HepG2 (cell line): ENCODE data around the gene NMRAL1. TPM values are rescaled to one million over a fixed set of nuclear protein-coding genes. Genes with fewer than 3 reads are reported as not detected.

ENCODE experiments used
- ATAC-seq: fragments of 200-7000 bp; cut with Tn5 transposase; 3 replicates; pipeline ENCODE4 v1.9.1; 2020; ENCODE audit warnings: mild to moderate bottlenecking, moderate library complexity
- BruUV-seq: library from RNA; stranded (reverse); fragments of 400-500 nt; replicated peaks from 2 replicates; lab custom pipeline; 2021; lab: Mats Ljungman, UMichigan
- CTCF ChIA-PET: fragments of 300-600 bp; formaldehyde crosslinking; extraction: SDS; loops from one replicate; lab custom pipeline; 2021; ENCODE audit warnings: low total read pairs, inconsistent platforms, low intra/inter-chr PET ratio; lab: Yijun Ruan, JAX
- POLR2A ChIA-PET: fragments of 350-600 bp; sonication (Branson Sonifier 250); formaldehyde crosslinking; loops from one replicate; lab custom pipeline; 2020; ENCODE audit warnings: antibody characterized with exemption, inconsistent platforms; lab: Yijun Ruan, JAX
- DNase-seq: peaks from one replicate; pipeline ENCODE4 v3.0.0-alpha.2; 2015; ENCODE audit warnings: low spot score
- FAIRE-seq: peaks from 3 replicates; lab custom pipeline; 2011; peaks lifted over from hg19 to GRCh38; lab: Jason Lieb, UNC
- H2AFZ ChIP-seq: one replicate; pipeline ENCODE4 v1.6.1; 2011; ENCODE audit warnings: low read length, inconsistent platforms
- H3K27ac ChIP-seq: fragments of 300-600 bp; 3 replicates; pipeline ENCODE4 v1.8.0; 2011; ENCODE audit warnings: mixed run types, mild to moderate bottlenecking, mixed read lengths, low read length, inconsistent platforms; ENCODE audit not compliant: insufficient read depth; ENCODE audit errors: extremely low read length
- H3K27me3 ChIP-seq, 2 experiments: fragments of 200-600 bp in 1 of 2; 2 replicates in 1 of 2; 3 replicates in 1 of 2; pipeline versions ENCODE4 v1.6.0 to v1.8.0; 2011; ENCODE audit warnings: low read length in 2 of 2, mild to moderate bottlenecking in 2 of 2, moderate library complexity in 2 of 2, inconsistent platforms in 1 of 2; ENCODE audit not compliant: insufficient read depth in 2 of 2, control insufficient read depth in 1 of 2
- H3K36me3 ChIP-seq, 2 experiments: fragments of 200-600 bp in 1 of 2; replicated peaks in 1 of 2; 2 replicates in 1 of 2; 3 replicates in 1 of 2; pipeline versions ENCODE4 v1.5.1 to v1.8.0; 2011; ENCODE audit warnings: low read length in 2 of 2, inconsistent platforms in 1 of 2; ENCODE audit not compliant: insufficient read depth in 2 of 2, control insufficient read depth in 1 of 2
- H3K4me1 ChIP-seq: 2 replicates; pipeline ENCODE4 v1.5.1; 2012; ENCODE audit warnings: low read length, inconsistent platforms; ENCODE audit not compliant: insufficient read depth
- H3K4me2 ChIP-seq: 2 replicates; pipeline ENCODE4 v1.6.0; 2011; ENCODE audit warnings: low read depth, low read length, inconsistent platforms
- H3K4me3 ChIP-seq, 3 experiments: fragments of 200-600 bp in 1 of 3; sonication (generic), shearing (Covaris generic) in 1 of 3; replicated peaks in 1 of 3; 2 replicates each; pipeline ENCODE4 v1.5.1; 2011 to 2016; ENCODE audit warnings: low read length in 3 of 3, inconsistent platforms in 2 of 3, low read depth in 2 of 3, mild to moderate bottlenecking in 2 of 3, control low read depth in 1 of 3, mixed read lengths in 1 of 3; ENCODE audit not compliant: insufficient read depth in 1 of 3
- H3K79me2 ChIP-seq: one replicate; pipeline ENCODE4 v1.6.1; 2011; ENCODE audit warnings: low read length, inconsistent platforms; ENCODE audit not compliant: insufficient read depth
- H3K9ac ChIP-seq: 2 replicates; pipeline ENCODE4 v1.6.0; 2011; ENCODE audit warnings: mild to moderate bottlenecking, low read depth, low read length, inconsistent platforms; ENCODE audit not compliant: insufficient read depth
- H3K9me3 ChIP-seq: 2 replicates; pipeline ENCODE4 v1.5.1; 2012; ENCODE audit warnings: mild to moderate bottlenecking, low read length
- H4K20me1 ChIP-seq: 2 replicates; pipeline ENCODE4 v1.6.0; 2011; ENCODE audit warnings: inconsistent platforms, mild to moderate bottlenecking, low read length, moderate library complexity; ENCODE audit not compliant: insufficient read depth
- HHEX ChIP-seq: IDR thresholded peaks from 2 replicates; pipeline ENCODE4 v1.6.1; 2016; ENCODE audit warnings: control low read depth
- MXI1 ChIP-seq: IDR thresholded peaks from 3 replicates; pipeline ENCODE4 v1.6.1; 2012; ENCODE audit warnings: low read depth, low read length, inconsistent platforms, borderline replicate concordance
- ZBTB49 ChIP-seq: sonication (generic); formaldehyde crosslinking; IDR thresholded peaks from 2 replicates; pipeline ENCODE4 v1.4.0; 2020; ENCODE audit warnings: missing genetic modification reagents, borderline replicate concordance
- ZFYVE20 ChIP-seq: sonication (generic); formaldehyde crosslinking; IDR thresholded peaks from 2 replicates; pipeline ENCODE4 v1.8.0; 2023; ENCODE audit warnings: low read depth, mild to moderate bottlenecking, moderate library complexity, missing genetic modification reagents, borderline replicate concordance
- ZNF770 ChIP-seq: sonication (generic); formaldehyde crosslinking; IDR thresholded peaks from 2 replicates; pipeline ENCODE4 v1.5.0; 2020; ENCODE audit warnings: mild to moderate bottlenecking, missing genetic modification reagents
- WGBS: methylation state at CpG from one replicate; pipeline ENCODE4 v1.1.6; 2017; ENCODE audit warnings: low lambda C conversion rate; 5-methylcytosine and 5-hydroxymethylcytosine counted together
- in situ Hi-C: cut with HindIII; loops from 2 replicates; pipeline ENCODE4 v1.10.0; 2017; ENCODE audit warnings: low pct_unique_long_range_greater_than_20kb; ENCODE audit not compliant: extremely low pct_ligation_motif_present
- intact Hi-C: fragments of 100-400 bp; cut with micrococcal nuclease; formaldehyde crosslinking; loops from one replicate; pipeline ENCODE4 v1.10.0; 2022; ENCODE audit not compliant: unreplicated experiment
- polyA plus RNA-seq, 8 experiments: library from polyadenylated mRNA; depleted of rRNA in 3 of 8; stranded (reverse) in 7 of 8; unstranded in 1 of 8; fragments of >200 nt; fragmentation: Illumina TruSeq in 4 of 8; extraction: Trizol in 4 of 8; gene quantifications; 2 replicates each; pipeline versions ENCODE4 v1.2.1 to v1.2.3, GENCODE V29; 2011 to 2016; ENCODE audit warnings: low read depth in 4 of 8, missing spikeins in 1 of 8, mixed read lengths in 1 of 8; ENCODE audit not compliant: insufficient read depth in 1 of 8
- total RNA-seq, 5 experiments: library from RNA; depleted of rRNA; stranded (reverse); fragments of >200 nt; fragmentation: Illumina TruSeq; extraction: Trizol; gene quantifications; 2 replicates each; pipeline ENCODE4 v1.2.3, GENCODE V29; 2016; ENCODE audit warnings: low read depth in 1 of 5

The NMRAL1 gene
- total and polyA plus RNA-seq, 2 of the 13 experiments (the other 11 are each of a cell fraction or from before 2014, with no cell fraction given) = 30.8 to 33.1 TPM

GRCh38 chr16:4495766-4496165, 21.3 kb upstream of the NMRAL1 start:
- in situ Hi-C loops (no loop called here), intact Hi-C loops (loop anchor here (10.0 kb wide), 1 partner anchor 69 kb away; no protein-coding TSS in a partner anchor)
- H3K79me2 ChIP-seq = peaks cover 33% of the 10 kb centered on the region
- H3K4me3 ChIP-seq = no peak overlapping the region
- ChIA-PET CTCF (no interaction called here), POLR2A (no interaction called here)
- no peak for TF ChIP-seq ZBTB49 (CRISPR knock-in tag)
- TF ChIP-seq HHEX (CRISPR knock-in tag) = no peak
- no peak for TF ChIP-seq ZFYVE20 (CRISPR knock-in tag)
- peaks cover 42% of the 10 kb centered on the region for H3K4me1 ChIP-seq
- BruUV-seq = no TSS peak
- no peak for DNase-seq
- no peak overlapping the region for H2AFZ ChIP-seq
- H3K9me3 ChIP-seq = no peaks in the 10 kb centered on the region
- H3K27ac ChIP-seq = no peak overlapping the region
- WGBS = 98% methylated on average over 2 of the region's 2 CpGs
- no peak for ATAC-seq
- no peaks in the 10 kb centered on the region for H3K27me3 ChIP-seq
- FAIRE-seq = no peak
- peaks cover 3 to 13% of the 10 kb centered on the region in 2 experiments; a peak in 3 of 5 replicates for H3K36me3 ChIP-seq
- H4K20me1 ChIP-seq = peaks cover 10% of the 10 kb centered on the region; the same call in 1 of the 2 replicates
- no peak overlapping the region for H3K9ac ChIP-seq
- H3K4me2 ChIP-seq = no peak overlapping the region

- intact Hi-C loops (loop anchor here (10.0 kb wide), 1 partner anchor 70 kb away; no protein-coding TSS in a partner anchor), in situ Hi-C loops (no loop called here)
- ChIA-PET POLR2A (interaction anchor here (0.7 kb wide), 1 partner anchor 19 kb away, joined by 3 read pairs; the partner anchor contains the start of gene HMOX2), CTCF (no interaction called here)
- no peak for ATAC-seq
- Histone ChIP-seq H3K4me1 (peaks cover 34% of the 10 kb centered on the region), H3K36me3 (peaks cover 3 to 16% of the 10 kb centered on the region in 2 experiments; a peak in 4 of 5 replicates), H4K20me1 (peaks cover 9% of the 10 kb centered on the region; the same call in 1 of the 2 replicates), H3K27ac (no peak overlapping the region), H3K27me3 (no peaks in the 10 kb centered on the region), H3K4me3 (no peak overlapping the region), H3K79me2 (peaks cover 31% of the 10 kb centered on the region), H3K9ac (no peak overlapping the region), H3K9me3 (no peaks in the 10 kb centered on the region), H2AFZ (no peak overlapping the region), H3K4me2 (no peak overlapping the region)
- 92% methylated on average over 6 of the region's 6 CpGs for WGBS
- DNase-seq = no peak
- TF ChIP-seq MXI1 (no peak), ZNF770 (peak; percentile 88)
- no TSS peak for BruUV-seq
- FAIRE-seq = no peak
Measured at GRCh38 chr16:4494746-4495490, 20.5 kb upstream of the NMRAL1 start.
